Measurements from ENCODE around the gene ALPL. TPM values are rescaled to one million over a fixed set of nuclear protein-coding genes. Genes with fewer than 3 reads are reported as not detected.

The ALPL gene
- total and polyA plus RNA-seq, 9 of the 15 experiments (the other 6 are each of a cell fraction or from before 2014, with no cell fraction given): 0.04 to 0.38 (median 0.18) TPM; not detected in 4

GRCh38 chr1:21607549-21608529 lies 98.6 kb downstream of the ALPL start (continued):
- no peak for TF ChIP-seq CEBPZ (IDR thresholded peaks at IDR 0.05; ENCODE audit: borderline replicate concordance, low read depth, low read length)
- peak; percentile 28; the same call in 1 of the 2 replicates for TF ChIP-seq ZNF239 (CRISPR knock-in tag; IDR thresholded peaks at IDR 0.05)
- peak; percentile 15; the same call in 1 of the 2 replicates for TF ChIP-seq HIVEP1 (CRISPR knock-in tag; IDR thresholded peaks at IDR 0.05)
- no peak for TF ChIP-seq FOXJ2 (tag; IDR thresholded peaks at IDR 0.05)
- TF ChIP-seq ZNF668 (CRISPR knock-in tag; IDR thresholded peaks at IDR 0.05): peak; percentile 27; the same call in 1 of the 2 replicates
- no peak for TF ChIP-seq ZBTB33 (CRISPR knock-in tag; IDR thresholded peaks at IDR 0.05)
- TF ChIP-seq ZNF121 (CRISPR knock-in tag; conservative IDR thresholded peaks at IDR 0.05): no peak
- peak in 1 of 2 experiments; percentile 40; a peak in 1 of 3 replicates for TF ChIP-seq CBX3 (IDR thresholded peaks at IDR 0.05; ENCODE audit: borderline replicate concordance in 1 of 2, low read length in 2 of 2)
- TF ChIP-seq SFPQ (IDR thresholded peaks at IDR 0.05; ENCODE audit: low read depth, low read length): no peak
- TF ChIP-seq FOSL1 (tag; conservative IDR thresholded peaks at IDR 0.05): no peak
- peak; percentile 35; the same call in 1 of the 2 replicates for TF ChIP-seq FOXP1 (CRISPR knock-in tag; IDR thresholded peaks at IDR 0.05)
- no peak for TF ChIP-seq ZNF785 (CRISPR knock-in tag; IDR thresholded peaks at IDR 0.05)
- TF ChIP-seq TSHZ1 (CRISPR knock-in tag; IDR thresholded peaks at IDR 0.05): no peak
- peak; percentile 61 for TF ChIP-seq MAX (CRISPR knock-in tag; IDR thresholded peaks at IDR 0.05)
